Fibroblast of skin of right quadriceps (primary cell): ENCODE results near the gene TEAD3.
"Not testable (repeated sequence)": the region's sequence is repeated elsewhere in the genome, so short reads cannot be mapped to it uniquely, and the experiment has no call there.

Experiments
- DNase-seq: peaks from one replicate; pipeline ENCODE4 v3.0.0-alpha.2; 2013

TEAD3 gene

GRCh38 chr6:35496841-35497570, at the start of gene TEAD3:
TSS of gene TEAD3 (minus strand) at chr6:35497079.
- peak; percentile 77 for DNase-seq

- DNase-seq, result no peak
These were observed 48.0 kb upstream of the TEAD3 start for GRCh38 chr6:35544769-35545361.

- DNase-seq, result no peak
These were observed 46.7 kb upstream of the TEAD3 start for GRCh38 chr6:35543459-35544193.

GRCh38 chr6:35541836-35542235, 45.0 kb upstream of the TEAD3 start:
- no peak for DNase-seq

GRCh38 chr6:35539223-35539622, 42.3 kb upstream of the TEAD3 start:
- no peak for DNase-seq

- DNase-seq, result not testable (repeated sequence)
These were observed 39.0 kb upstream of the TEAD3 start for GRCh38 chr6:35535847-35536246.

GRCh38 chr6:35534407-35535170, 37.7 kb upstream of the TEAD3 start:
- DNase-seq, result peak; percentile 10

- no peak for DNase-seq
These were observed 37.1 kb upstream of the TEAD3 start for GRCh38 chr6:35533981-35534380.

GRCh38 chr6:35532126-35532525, 35.2 kb upstream of the TEAD3 start:
- DNase-seq, result no peak

- DNase-seq, result no peak
These were observed 27.6 kb upstream of the TEAD3 start for GRCh38 chr6:35524380-35525020.

GRCh38 chr6:35522660-35523658, 26.1 kb upstream of the TEAD3 start:
- peak; percentile 55 for DNase-seq

- DNase-seq, result no peak
These were observed 25.3 kb upstream of the TEAD3 start for GRCh38 chr6:35522151-35522550.

GRCh38 chr6:35521235-35521634, 24.4 kb upstream of the TEAD3 start:
- no peak for DNase-seq

GRCh38 chr6:35519313-35520015, 22.6 kb upstream of the TEAD3 start:
- no peak for DNase-seq

GRCh38 chr6:35518566-35519312, 21.9 kb upstream of the TEAD3 start:
- DNase-seq, result no peak

- DNase-seq, result not testable (repeated sequence)
These were observed 21.1 kb upstream of the TEAD3 start for GRCh38 chr6:35517978-35518377.

- no peak for DNase-seq
These were observed 19.8 kb upstream of the TEAD3 start for GRCh38 chr6:35516712-35517111.

- DNase-seq, result not testable (repeated sequence)
These were observed 19.1 kb upstream of the TEAD3 start for GRCh38 chr6:35515939-35516338.

- no peak for DNase-seq
These were observed 17.7 kb upstream of the TEAD3 start for GRCh38 chr6:35514587-35514986.

- DNase-seq, result no peak
These were observed 15.9 kb upstream of the TEAD3 start, which contains the start of gene TULP1 for GRCh38 chr6:35512740-35513139. TSS of gene TULP1 (minus strand) at chr6:35512896. CDS start at chr6:35512858, 38 bp downstream.
